ENCODE data around the gene NIT1.

The NIT1 gene

DNA sequence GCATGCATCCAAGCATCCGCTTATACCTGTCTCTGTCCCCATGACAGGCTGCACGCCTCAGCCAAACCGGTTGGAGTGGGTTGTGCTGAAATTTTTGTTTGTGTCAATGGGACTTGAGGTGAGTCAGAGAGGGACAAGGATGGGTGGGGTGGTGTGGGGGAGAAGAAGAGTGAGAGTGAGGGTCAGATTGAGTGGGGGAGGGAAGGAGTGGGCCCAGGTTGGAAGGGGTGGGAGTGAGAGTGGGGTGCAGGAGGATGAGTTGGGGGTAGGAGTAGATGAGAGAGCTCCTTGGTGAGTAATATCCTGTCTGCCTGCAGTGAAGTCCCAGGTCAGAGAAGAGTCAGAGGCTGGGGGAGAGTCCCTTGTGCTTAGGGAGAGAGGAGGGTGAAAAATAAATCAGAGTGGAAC, 25.3 kb upstream of the NIT1 start:
- TF ChIP-seq, protein P1, sequence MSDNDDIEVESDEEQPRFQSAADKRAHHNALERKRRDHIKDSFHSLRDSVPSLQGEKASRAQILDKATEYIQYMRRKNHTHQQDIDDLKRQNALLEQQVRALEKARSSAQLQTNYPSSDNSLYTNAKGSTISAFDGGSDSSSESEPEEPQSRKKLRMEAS (IDR thresholded peaks at IDR 0.05), result no peak
- TF ChIP-seq, protein P2, sequence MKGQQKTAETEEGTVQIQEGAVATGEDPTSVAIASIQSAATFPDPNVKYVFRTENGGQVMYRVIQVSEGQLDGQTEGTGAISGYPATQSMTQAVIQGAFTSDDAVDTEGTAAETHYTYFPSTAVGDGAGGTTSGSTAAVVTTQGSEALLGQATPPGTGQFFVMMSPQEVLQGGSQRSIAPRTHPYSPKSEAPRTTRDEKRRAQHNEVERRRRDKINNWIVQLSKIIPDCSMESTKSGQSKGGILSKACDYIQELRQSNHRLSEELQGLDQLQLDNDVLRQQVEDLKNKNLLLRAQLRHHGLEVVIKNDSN (IDR thresholded peaks at IDR 0.05), result no peak
- TF ChIP-seq EP300 (IDR thresholded peaks at IDR 0.05; ENCODE audit: borderline replicate concordance), result no peak
- no peak for TF ChIP-seq REST (IDR thresholded peaks at IDR 0.05; ENCODE audit: low read depth)
- TF ChIP-seq YY1 (IDR thresholded peaks at IDR 0.05; ENCODE audit: low read depth), result no peak

- TF ChIP-seq, protein P2 (IDR thresholded peaks at IDR 0.05), result no peak
- TF ChIP-seq FOXM1 (IDR thresholded peaks at IDR 0.05; ENCODE audit: borderline replicate concordance, low read depth), result no peak
- TF ChIP-seq EP300 (IDR thresholded peaks at IDR 0.05; ENCODE audit: borderline replicate concordance), result no peak
- no peak for TF ChIP-seq YY1 (IDR thresholded peaks at IDR 0.05; ENCODE audit: low read depth)
- no peak for TF ChIP-seq RAD21 (IDR thresholded peaks at IDR 0.05; ENCODE audit: low read depth)
- no peak for TF ChIP-seq CEBPB (IDR thresholded peaks at IDR 0.05)
Observed at GRCh38 chr1:161094481-161094880, 23.4 kb upstream of the NIT1 start.

DNA sequence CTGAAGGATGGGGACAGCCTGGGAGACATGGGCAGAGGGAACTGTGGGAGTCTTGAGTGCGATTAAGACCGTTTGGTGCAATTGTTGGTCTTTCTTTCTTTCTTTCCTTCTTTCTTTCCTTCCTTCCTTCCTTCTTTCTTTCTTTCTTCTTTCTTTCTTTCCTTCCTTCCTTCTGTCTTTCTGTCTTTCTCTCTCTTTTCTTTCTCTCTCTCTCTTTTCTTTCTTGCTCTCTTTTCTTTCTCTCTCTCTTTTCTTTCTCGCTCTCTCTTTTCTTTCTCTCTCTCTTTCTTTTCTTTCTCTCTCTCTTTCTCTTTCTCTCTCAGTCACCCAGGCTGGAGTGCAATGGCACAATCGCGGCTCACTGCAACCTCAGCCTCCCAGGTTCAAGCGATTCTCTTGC, 22.7 kb upstream of the NIT1 start:
- TF ChIP-seq, protein P1 (IDR thresholded peaks at IDR 0.05), result no peak
- TF ChIP-seq ZBTB7A (IDR thresholded peaks at IDR 0.05; ENCODE audit: low read depth) (no peak), REST (IDR thresholded peaks at IDR 0.05; ENCODE audit: low read depth) (no peak), TEAD4 (IDR thresholded peaks at IDR 0.05) (no peak), EP300 (IDR thresholded peaks at IDR 0.05; ENCODE audit: borderline replicate concordance) (no peak), EGR1 (IDR thresholded peaks at IDR 0.05) (no peak), RAD21 (IDR thresholded peaks at IDR 0.05; ENCODE audit: low read depth) (no peak), TAF1 (IDR thresholded peaks at IDR 0.05; ENCODE audit: low read depth) (no peak), FOXM1 (IDR thresholded peaks at IDR 0.05; ENCODE audit: borderline replicate concordance, low read depth) (no peak), YY1 (IDR thresholded peaks at IDR 0.05; ENCODE audit: low read depth) (no peak), TCF12 (IDR thresholded peaks at IDR 0.05; ENCODE audit: low read depth) (no peak), CREB1 (IDR thresholded peaks at IDR 0.05; ENCODE audit: low read depth) (no peak), CEBPB (IDR thresholded peaks at IDR 0.05) (no peak), NFIC (IDR thresholded peaks at IDR 0.05) (no peak)
- TF ChIP-seq, protein P2 (IDR thresholded peaks at IDR 0.05), result no peak

- no peak for TF ChIP-seq REST (IDR thresholded peaks at IDR 0.05; ENCODE audit: low read depth)
Observed at GRCh38 chr1:161096015-161096414, 21.9 kb upstream of the NIT1 start.

DNA sequence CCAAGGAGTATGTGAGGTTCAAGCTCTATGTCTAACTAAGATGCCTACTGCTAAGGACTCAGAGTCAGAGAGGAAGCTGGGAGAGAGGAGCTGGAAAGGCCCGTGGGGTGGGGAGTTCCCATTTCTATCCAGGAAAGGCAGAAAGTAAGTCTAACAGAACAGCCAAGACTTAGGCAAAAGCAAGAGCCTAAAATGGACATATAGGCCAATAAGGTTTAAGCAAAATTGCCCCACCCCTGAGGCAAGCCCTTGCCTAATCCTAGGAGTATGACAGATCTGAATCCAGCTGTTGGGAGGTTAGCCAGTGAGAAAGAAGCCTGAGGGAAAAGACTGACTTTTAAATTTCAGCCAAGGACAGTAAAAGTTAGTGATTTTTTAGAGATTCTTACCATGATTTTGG, 21.4 kb upstream of the NIT1 start:
- TF ChIP-seq TAF1 (IDR thresholded peaks at IDR 0.05; ENCODE audit: low read depth), result no peak
- TF ChIP-seq, protein P2 (IDR thresholded peaks at IDR 0.05), result no peak
- no peak for TF ChIP-seq FOXM1 (IDR thresholded peaks at IDR 0.05; ENCODE audit: borderline replicate concordance, low read depth)
- no peak for TF ChIP-seq NFIC (IDR thresholded peaks at IDR 0.05)
- TF ChIP-seq, protein P1 (IDR thresholded peaks at IDR 0.05), result no peak
- no peak for TF ChIP-seq CEBPB (IDR thresholded peaks at IDR 0.05)
- TF ChIP-seq RAD21 (IDR thresholded peaks at IDR 0.05; ENCODE audit: low read depth), result no peak
- no peak for TF ChIP-seq REST (IDR thresholded peaks at IDR 0.05; ENCODE audit: low read depth)
- TF ChIP-seq TEAD4 (IDR thresholded peaks at IDR 0.05), result no peak
- TF ChIP-seq CREB1 (IDR thresholded peaks at IDR 0.05; ENCODE audit: low read depth), result no peak
- no peak for TF ChIP-seq YY1 (IDR thresholded peaks at IDR 0.05; ENCODE audit: low read depth)
- TF ChIP-seq TCF12 (IDR thresholded peaks at IDR 0.05; ENCODE audit: low read depth), result no peak
- TF ChIP-seq EP300 (IDR thresholded peaks at IDR 0.05; ENCODE audit: borderline replicate concordance), result no peak
- TF ChIP-seq ZBTB7A (IDR thresholded peaks at IDR 0.05; ENCODE audit: low read depth), result no peak
- no peak for TF ChIP-seq EGR1 (IDR thresholded peaks at IDR 0.05)
